HCT116 (cell line): ENCODE measurements around the gene GABRP. TPM values are rescaled to one million over a fixed set of nuclear protein-coding genes. Genes with fewer than 3 reads are reported as not detected.

ENCODE experiments used
- ATAC-seq: fragments of 200-7000 bp; cut with Tn5 transposase; 2 replicates; pipeline ENCODE4 v1.9.1; 2020; ENCODE audit warnings: mild to moderate bottlenecking, moderate library complexity
- BruUV-seq: library from RNA; stranded (reverse); fragments of 400-500 nt; replicated peaks from 2 replicates; lab custom pipeline; 2021; lab: Mats Ljungman, UMichigan
- CTCF ChIA-PET: fragments of 300-600 bp; sonication (Branson Sonifier 250); formaldehyde crosslinking; loops from one replicate; lab custom pipeline; 2021; ENCODE audit warnings: antibody characterized with exemption; lab: Charles Lee
- POLR2A ChIA-PET: fragments of 300-600, 350-600 bp; sonication (Branson Sonifier 250); formaldehyde crosslinking; loops from one replicate; lab custom pipeline; 2021; ENCODE audit warnings: antibody characterized with exemption; lab: Charles Lee
- RAD21 ChIA-PET, 2 experiments: fragments of 300-600 bp; sonication (Branson Sonifier 250); formaldehyde crosslinking; loops; one replicate each; lab custom pipeline; 2023; ENCODE audit warnings: low total read pairs in 2 of 2; ENCODE audit not compliant: uncharacterized antibody in 2 of 2, unreplicated experiment in 2 of 2, low non-redundant PET in 1 of 2; lab: Charles Lee
- DNase-seq: peaks from one replicate; pipeline ENCODE4 v3.0.0-alpha.2; 2010; ENCODE audit warnings: low read depth, low spot score
- H2AFZ ChIP-seq: fragments of 200-600 bp; shearing (Covaris generic), sonication (generic); 2 replicates; pipeline ENCODE4 v1.6.1; 2017; ENCODE audit warnings: low read depth, mixed run types, mixed read lengths, antibody characterized with exemption, low read length; ENCODE audit not compliant: poor library complexity, severe bottlenecking
- H3K27ac ChIP-seq: 2 replicates; pipeline ENCODE4 v1.5.1; 2012; ENCODE audit warnings: low read depth, low read length
- H3K27me3 ChIP-seq: fragments of 200-600 bp; sonication (generic); 2 replicates; pipeline ENCODE4 v1.6.1; 2016; ENCODE audit warnings: mixed run types, low read length, mixed read lengths; ENCODE audit not compliant: insufficient read depth
- H3K36me3 ChIP-seq, 2 experiments: fragments of 200-500 bp in 1 of 2; fragments of 200-600 bp in 1 of 2; sonication (Bioruptor generic) in 1 of 2; sonication (generic) in 1 of 2; 2 replicates each; pipeline versions ENCODE4 v1.5.1 to v1.6.1; 2014 to 2016; ENCODE audit warnings: low read length in 2 of 2, inconsistent platforms in 1 of 2, mixed read lengths in 1 of 2, mixed run types in 1 of 2; ENCODE audit not compliant: insufficient read depth in 2 of 2, control insufficient read depth in 1 of 2
- H3K4me1 ChIP-seq, 2 experiments: fragments of 200-600 bp in 1 of 2; sonication (generic) in 1 of 2; 2 replicates each; pipeline versions ENCODE4 v1.5.1 to v1.6.1; 2012 to 2017; ENCODE audit warnings: low read length in 2 of 2, inconsistent platforms in 1 of 2, mild to moderate bottlenecking in 1 of 2, mixed read lengths in 1 of 2, mixed run types in 1 of 2, moderate library complexity in 1 of 2; ENCODE audit not compliant: insufficient read depth in 2 of 2, control insufficient read depth in 1 of 2
- H3K4me2 ChIP-seq: fragments of 200-600 bp; sonication (generic); 2 replicates; pipeline ENCODE4 v1.6.1; 2017; ENCODE audit warnings: mixed run types, low read length, mixed read lengths
- H3K4me3 ChIP-seq, 2 experiments: fragments of 200-600 bp in 1 of 2; sonication (generic) in 1 of 2; replicated peaks in 1 of 2; 2 replicates each; pipeline ENCODE4 v1.5.1; 2011 to 2016; ENCODE audit warnings: low read length in 2 of 2, control low read depth in 1 of 2, low read depth in 1 of 2, mild to moderate bottlenecking in 1 of 2, mixed read lengths in 1 of 2, mixed run types in 1 of 2
- H3K79me2 ChIP-seq: fragments of 200-600 bp; sonication (generic); 2 replicates; pipeline ENCODE4 v1.6.1; 2017; ENCODE audit warnings: mild to moderate bottlenecking, mixed run types, low read length, moderate library complexity, mixed read lengths; ENCODE audit not compliant: insufficient read depth
- H3K9ac ChIP-seq: fragments of 200-600 bp; sonication (generic); 2 replicates; pipeline ENCODE4 v1.6.1; 2016; ENCODE audit warnings: low read length, mixed read lengths
- H3K9me2 ChIP-seq: fragments of 200-600 bp; sonication (generic), shearing (Covaris generic); 2 replicates; pipeline ENCODE4 v1.6.1; 2017; ENCODE audit warnings: mixed run types, mild to moderate bottlenecking, moderate library complexity; ENCODE audit not compliant: insufficient read depth
- H3K9me3 ChIP-seq, 2 experiments: fragments of 200-500 bp in 1 of 2; fragments of 200-600 bp in 1 of 2; sonication (Bioruptor generic) in 1 of 2; sonication (generic) in 1 of 2; 2 replicates each; pipeline ENCODE4 v1.6.1; 2014 to 2017; ENCODE audit warnings: low read length in 2 of 2, mixed read lengths in 2 of 2, inconsistent platforms in 1 of 2, low read depth in 1 of 2, mild to moderate bottlenecking in 1 of 2, mixed run types in 1 of 2, moderate library complexity in 1 of 2; ENCODE audit not compliant: control insufficient read depth in 1 of 2, insufficient read depth in 1 of 2
- H4K20me1 ChIP-seq: fragments of 200-600 bp; sonication (generic), shearing (Covaris generic); 2 replicates; pipeline ENCODE4 v1.6.1; 2017; ENCODE audit warnings: mixed run types, mild to moderate bottlenecking, moderate library complexity; ENCODE audit not compliant: insufficient read depth
- CBX3 ChIP-seq: IDR thresholded peaks from 2 replicates; pipeline ENCODE4 v1.6.1; 2012; ENCODE audit warnings: low read depth
- ELF1 ChIP-seq: IDR thresholded peaks from 2 replicates; pipeline ENCODE4 v1.6.1; 2012; ENCODE audit warnings: low read depth, borderline replicate concordance
- EZH2 ChIP-seq: fragments of 200-600 bp; sonication (generic); IDR thresholded peaks from 2 replicates; pipeline ENCODE4 v1.6.1; 2017; ENCODE audit warnings: antibody characterized with exemption, mixed run types
- EZH2phosphoT487 ChIP-seq: fragments of 200-600 bp; IDR thresholded peaks from 2 replicates; pipeline ENCODE4 v1.6.1; 2018; ENCODE audit warnings: antibody characterized with exemption, borderline replicate concordance
- JUND ChIP-seq: IDR thresholded peaks from 2 replicates; pipeline ENCODE4 v1.6.1; 2012
- POLR2A ChIP-seq: IDR thresholded peaks from 2 replicates; pipeline ENCODE4 v1.7.0; 2011; ENCODE audit warnings: borderline replicate concordance; ENCODE audit not compliant: insufficient read depth, insufficient read length; ENCODE audit errors: extremely low read depth
- POLR2AphosphoS5 ChIP-seq: IDR thresholded peaks from 2 replicates; pipeline ENCODE4 v1.6.1; 2011; ENCODE audit warnings: mild to moderate bottlenecking, low read depth, low read length, moderate library complexity
- RAD21 ChIP-seq: IDR thresholded peaks from 2 replicates; pipeline ENCODE4 v1.6.1; 2012; ENCODE audit warnings: low read depth, mild to moderate bottlenecking
- SIN3A ChIP-seq: IDR thresholded peaks from 2 replicates; pipeline ENCODE4 v1.6.1; 2012; ENCODE audit warnings: low read depth
- SRF ChIP-seq: IDR thresholded peaks from 2 replicates; pipeline ENCODE4 v1.6.1; 2012; ENCODE audit warnings: low read depth
- TCF7L2 ChIP-seq: IDR thresholded peaks from 2 replicates; pipeline ENCODE4 v1.7.0; 2011; ENCODE audit warnings: borderline replicate concordance, inconsistent platforms; ENCODE audit not compliant: insufficient read depth, insufficient read length; ENCODE audit errors: extremely low read depth
- YY1 ChIP-seq: IDR thresholded peaks from 2 replicates; pipeline ENCODE4 v1.6.1; 2011; ENCODE audit warnings: low read length, low read depth, moderate library complexity, mild to moderate bottlenecking; ENCODE audit not compliant: insufficient replicate concordance; ENCODE audit errors: extremely low read depth
- intact Hi-C: fragments of 100-400 bp; cut with micrococcal nuclease; formaldehyde crosslinking; loops from 2 replicates; pipeline ENCODE4 v1.10.0; 2022
- total RNA-seq: library from RNA; stranded (reverse); gene quantifications from one replicate; pipeline ENCODE4 v1.2.1, GENCODE V29; 2021; ENCODE audit not compliant: unreplicated experiment
- TF ChIP-seq, protein P1 (sequence below): IDR thresholded peaks from 2 replicates; pipeline ENCODE4 v1.6.1; 2011; ENCODE audit warnings: mild to moderate bottlenecking, low read length, moderate library complexity; ENCODE audit not compliant: insufficient replicate concordance; ENCODE audit errors: extremely low read depth
- TF ChIP-seq, protein P2 (sequence below), 3 experiments: fragments of 200-600 bp in 1 of 3; sonication (generic) in 1 of 3; IDR thresholded peaks in 2 of 3; conservative IDR thresholded peaks in 1 of 3; 2 replicates each; pipeline ENCODE4 v1.5.1; 2012 to 2017; ENCODE audit warnings: low read depth in 2 of 3, low read length in 2 of 3, antibody characterized with exemption in 1 of 3, borderline replicate concordance in 1 of 3, control low read depth in 1 of 3, mild to moderate bottlenecking in 1 of 3, mixed read lengths in 1 of 3, mixed run types in 1 of 3, moderate library complexity in 1 of 3; ENCODE audit not compliant: insufficient read depth in 1 of 3

The GABRP gene
- total RNA-seq, 1 experiment from 2014 or later = not detected

DNA sequence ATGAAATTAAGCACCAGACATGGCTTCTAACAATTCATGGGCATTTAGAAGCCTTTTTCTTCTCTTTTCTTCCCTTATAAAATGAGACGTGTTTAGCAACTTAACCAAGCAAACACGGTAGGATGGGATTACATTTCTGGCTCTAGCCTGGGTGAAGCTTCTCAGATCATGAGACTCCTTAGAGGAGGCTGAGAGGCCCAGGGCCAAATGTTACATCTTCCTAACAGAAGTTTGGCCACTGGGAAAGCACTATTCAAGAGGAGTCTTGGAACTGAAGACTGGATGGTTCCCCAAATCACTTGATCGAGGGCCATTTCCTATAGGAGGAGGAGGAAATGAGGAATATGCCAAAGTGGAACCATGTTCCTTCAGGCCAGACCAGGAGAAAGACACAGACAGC lies 1.9 kb downstream of the GABRP start:
- no peak overlapping the region for H3K9ac ChIP-seq
- ChIA-PET CTCF (no interaction called here), POLR2A (no interaction called here), RAD21 (no interaction called here)
- H3K36me3 ChIP-seq = no peaks in the 10 kb centered on the region
- ATAC-seq = no peak
- no peak for DNase-seq
- H3K4me2 ChIP-seq = no peak overlapping the region
- no peaks in the 10 kb centered on the region for H3K27me3 ChIP-seq
- no peaks in the 10 kb centered on the region for H3K79me2 ChIP-seq
- H3K4me3 ChIP-seq = no peak overlapping the region
- intact Hi-C loops = no loop called here
- H2AFZ ChIP-seq = no peak overlapping the region
- H3K9me3 ChIP-seq = no peaks in the 10 kb centered on the region
- H4K20me1 ChIP-seq = no peaks in the 10 kb centered on the region; the same call in 1 of the 2 replicates
- no peaks in the 10 kb centered on the region for H3K9me2 ChIP-seq
- no peak for TF ChIP-seq EZH2phosphoT487
- no peak for TF ChIP-seq YY1
- no peak for TF ChIP-seq POLR2A
- no peak for TF ChIP-seq EZH2
- TF ChIP-seq JUND = no peak
- TF ChIP-seq TCF7L2 = no peak
- TF ChIP-seq SRF = no peak
- no peak for TF ChIP-seq CBX3
- TF ChIP-seq ELF1 = no peak
- TF ChIP-seq, protein P1, sequence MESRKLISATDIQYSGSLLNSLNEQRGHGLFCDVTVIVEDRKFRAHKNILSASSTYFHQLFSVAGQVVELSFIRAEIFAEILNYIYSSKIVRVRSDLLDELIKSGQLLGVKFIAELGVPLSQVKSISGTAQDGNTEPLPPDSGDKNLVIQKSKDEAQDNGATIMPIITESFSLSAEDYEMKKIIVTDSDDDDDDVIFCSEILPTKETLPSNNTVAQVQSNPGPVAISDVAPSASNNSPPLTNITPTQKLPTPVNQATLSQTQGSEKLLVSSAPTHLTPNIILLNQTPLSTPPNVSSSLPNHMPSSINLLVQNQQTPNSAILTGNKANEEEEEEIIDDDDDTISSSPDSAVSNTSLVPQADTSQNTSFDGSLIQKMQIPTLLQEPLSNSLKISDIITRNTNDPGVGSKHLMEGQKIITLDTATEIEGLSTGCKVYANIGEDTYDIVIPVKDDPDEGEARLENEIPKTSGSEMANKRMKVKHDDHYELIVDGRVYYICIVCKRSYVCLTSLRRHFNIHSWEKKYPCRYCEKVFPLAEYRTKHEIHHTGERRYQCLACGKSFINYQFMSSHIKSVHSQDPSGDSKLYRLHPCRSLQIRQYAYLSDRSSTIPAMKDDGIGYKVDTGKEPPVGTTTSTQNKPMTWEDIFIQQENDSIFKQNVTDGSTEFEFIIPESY = no peak
- no peak for TF ChIP-seq SIN3A
- TF ChIP-seq POLR2AphosphoS5 = no peak
- no peak for TF ChIP-seq RAD21
- TF ChIP-seq, protein P2, sequence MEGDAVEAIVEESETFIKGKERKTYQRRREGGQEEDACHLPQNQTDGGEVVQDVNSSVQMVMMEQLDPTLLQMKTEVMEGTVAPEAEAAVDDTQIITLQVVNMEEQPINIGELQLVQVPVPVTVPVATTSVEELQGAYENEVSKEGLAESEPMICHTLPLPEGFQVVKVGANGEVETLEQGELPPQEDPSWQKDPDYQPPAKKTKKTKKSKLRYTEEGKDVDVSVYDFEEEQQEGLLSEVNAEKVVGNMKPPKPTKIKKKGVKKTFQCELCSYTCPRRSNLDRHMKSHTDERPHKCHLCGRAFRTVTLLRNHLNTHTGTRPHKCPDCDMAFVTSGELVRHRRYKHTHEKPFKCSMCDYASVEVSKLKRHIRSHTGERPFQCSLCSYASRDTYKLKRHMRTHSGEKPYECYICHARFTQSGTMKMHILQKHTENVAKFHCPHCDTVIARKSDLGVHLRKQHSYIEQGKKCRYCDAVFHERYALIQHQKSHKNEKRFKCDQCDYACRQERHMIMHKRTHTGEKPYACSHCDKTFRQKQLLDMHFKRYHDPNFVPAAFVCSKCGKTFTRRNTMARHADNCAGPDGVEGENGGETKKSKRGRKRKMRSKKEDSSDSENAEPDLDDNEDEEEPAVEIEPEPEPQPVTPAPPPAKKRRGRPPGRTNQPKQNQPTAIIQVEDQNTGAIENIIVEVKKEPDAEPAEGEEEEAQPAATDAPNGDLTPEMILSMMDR (IDR thresholded peaks at IDR 0.05 in 2 of 3, conservative IDR thresholded peaks at IDR 0.05 in 1 of 3; ENCODE audit: borderline replicate concordance in 1 of 3, insufficient read depth in 1 of 3, low read depth in 2 of 3, low read length in 2 of 3) = no peak
- TF ChIP-seq, all 23 proteins: peak for 0
- Histone ChIP-seq H3K4me1 (no peaks in the 10 kb centered on the region), H3K27ac (no peak overlapping the region)
- no TSS peak for BruUV-seq
